HepG2 (cell line): ENCODE data around the gene STUB1. TPM values are rescaled to one million over a fixed set of nuclear protein-coding genes. Genes with fewer than 3 reads are reported as not detected.

ENCODE experiments used
- ATAC-seq: fragments of 200-7000 bp; cut with Tn5 transposase; 3 replicates; pipeline ENCODE4 v1.9.1; 2020; ENCODE audit warnings: mild to moderate bottlenecking, moderate library complexity
- BruUV-seq: library from RNA; stranded (reverse); fragments of 400-500 nt; replicated peaks from 2 replicates; lab custom pipeline; 2021; lab: Mats Ljungman, UMichigan
- CTCF ChIA-PET: fragments of 300-600 bp; formaldehyde crosslinking; extraction: SDS; loops from one replicate; lab custom pipeline; 2021; ENCODE audit warnings: low total read pairs, inconsistent platforms, low intra/inter-chr PET ratio; lab: Yijun Ruan, JAX
- POLR2A ChIA-PET: fragments of 350-600 bp; sonication (Branson Sonifier 250); formaldehyde crosslinking; loops from one replicate; lab custom pipeline; 2020; ENCODE audit warnings: antibody characterized with exemption, inconsistent platforms; lab: Yijun Ruan, JAX
- DNase-seq: peaks from one replicate; pipeline ENCODE4 v3.0.0-alpha.2; 2015; ENCODE audit warnings: low spot score
- FAIRE-seq: peaks from 3 replicates; lab custom pipeline; 2011; peaks lifted over from hg19 to GRCh38; lab: Jason Lieb, UNC
- H2AFZ ChIP-seq: one replicate; pipeline ENCODE4 v1.6.1; 2011; ENCODE audit warnings: low read length, inconsistent platforms
- H3K27ac ChIP-seq: fragments of 300-600 bp; 3 replicates; pipeline ENCODE4 v1.8.0; 2011; ENCODE audit warnings: mixed run types, mild to moderate bottlenecking, mixed read lengths, low read length, inconsistent platforms; ENCODE audit not compliant: insufficient read depth; ENCODE audit errors: extremely low read length
- H3K27me3 ChIP-seq, 2 experiments: fragments of 200-600 bp in 1 of 2; 2 replicates in 1 of 2; 3 replicates in 1 of 2; pipeline versions ENCODE4 v1.6.0 to v1.8.0; 2011; ENCODE audit warnings: low read length in 2 of 2, mild to moderate bottlenecking in 2 of 2, moderate library complexity in 2 of 2, inconsistent platforms in 1 of 2; ENCODE audit not compliant: insufficient read depth in 2 of 2, control insufficient read depth in 1 of 2
- H3K36me3 ChIP-seq, 2 experiments: fragments of 200-600 bp in 1 of 2; replicated peaks in 1 of 2; 2 replicates in 1 of 2; 3 replicates in 1 of 2; pipeline versions ENCODE4 v1.5.1 to v1.8.0; 2011; ENCODE audit warnings: low read length in 2 of 2, inconsistent platforms in 1 of 2; ENCODE audit not compliant: insufficient read depth in 2 of 2, control insufficient read depth in 1 of 2
- H3K4me1 ChIP-seq: 2 replicates; pipeline ENCODE4 v1.5.1; 2012; ENCODE audit warnings: low read length, inconsistent platforms; ENCODE audit not compliant: insufficient read depth
- H3K4me2 ChIP-seq: 2 replicates; pipeline ENCODE4 v1.6.0; 2011; ENCODE audit warnings: low read depth, low read length, inconsistent platforms
- H3K4me3 ChIP-seq, 3 experiments: fragments of 200-600 bp in 1 of 3; sonication (generic), shearing (Covaris generic) in 1 of 3; replicated peaks in 1 of 3; 2 replicates each; pipeline ENCODE4 v1.5.1; 2011 to 2016; ENCODE audit warnings: low read length in 3 of 3, inconsistent platforms in 2 of 3, low read depth in 2 of 3, mild to moderate bottlenecking in 2 of 3, control low read depth in 1 of 3, mixed read lengths in 1 of 3; ENCODE audit not compliant: insufficient read depth in 1 of 3
- H3K79me2 ChIP-seq: one replicate; pipeline ENCODE4 v1.6.1; 2011; ENCODE audit warnings: low read length, inconsistent platforms; ENCODE audit not compliant: insufficient read depth
- H3K9ac ChIP-seq: 2 replicates; pipeline ENCODE4 v1.6.0; 2011; ENCODE audit warnings: mild to moderate bottlenecking, low read depth, low read length, inconsistent platforms; ENCODE audit not compliant: insufficient read depth
- H3K9me3 ChIP-seq: 2 replicates; pipeline ENCODE4 v1.5.1; 2012; ENCODE audit warnings: mild to moderate bottlenecking, low read length
- H4K20me1 ChIP-seq: 2 replicates; pipeline ENCODE4 v1.6.0; 2011; ENCODE audit warnings: inconsistent platforms, mild to moderate bottlenecking, low read length, moderate library complexity; ENCODE audit not compliant: insufficient read depth
- CBX1 ChIP-seq: IDR thresholded peaks from one replicate; pipeline ENCODE4 v1.6.1; 2016; ENCODE audit warnings: antibody characterized with exemption, low read depth
- DMTF1 ChIP-seq: sonication (generic); formaldehyde crosslinking; IDR thresholded peaks from 2 replicates; pipeline ENCODE4 v1.4.0; 2020; ENCODE audit warnings: mild to moderate bottlenecking, missing genetic modification reagents
- FOXK2 ChIP-seq: fragments of 450-650 bp; IDR thresholded peaks from 2 replicates; pipeline ENCODE4 v1.6.1; 2016
- HHEX ChIP-seq: IDR thresholded peaks from 2 replicates; pipeline ENCODE4 v1.6.1; 2016; ENCODE audit warnings: control low read depth
- IRX3 ChIP-seq: sonication (generic); formaldehyde crosslinking; IDR thresholded peaks from 2 replicates; pipeline ENCODE4 v1.8.1; 2023; ENCODE audit warnings: mild to moderate bottlenecking, low read depth, missing genetic modification reagents, borderline replicate concordance
- KDM3A ChIP-seq: IDR thresholded peaks from 2 replicates; pipeline ENCODE4 v1.6.1; 2018; ENCODE audit warnings: low read depth, missing compliant biosample characterization
- MAZ ChIP-seq, 2 experiments: sonication (generic) in 1 of 2; formaldehyde crosslinking in 1 of 2; IDR thresholded peaks; 2 replicates each; pipeline versions ENCODE4 v1.5.0 to v1.6.1; 2012 to 2020; ENCODE audit warnings: low read depth in 2 of 2, mild to moderate bottlenecking in 2 of 2, borderline replicate concordance in 1 of 2, improper control_type of control experiment in 1 of 2, low read length in 1 of 2, missing genetic modification reagents in 1 of 2, moderate library complexity in 1 of 2
- MIER3 ChIP-seq: IDR thresholded peaks from 2 replicates; pipeline ENCODE4 v1.6.1; 2016; ENCODE audit warnings: missing compliant biosample characterization, borderline replicate concordance
- MTERF4 ChIP-seq: sonication (generic); formaldehyde crosslinking; IDR thresholded peaks from 2 replicates; pipeline ENCODE4 v1.8.0; 2023; ENCODE audit warnings: mild to moderate bottlenecking, missing genetic modification reagents
- PBX3 ChIP-seq: sonication (generic); formaldehyde crosslinking; IDR thresholded peaks from 2 replicates; pipeline ENCODE4 v1.8.1; 2023; ENCODE audit warnings: missing genetic modification reagents, inconsistent platforms, borderline replicate concordance
- RBAK ChIP-seq: sonication (generic); formaldehyde crosslinking; IDR thresholded peaks from 2 replicates; pipeline ENCODE4 v1.5.1; 2020; ENCODE audit warnings: mild to moderate bottlenecking, missing genetic modification reagents
- SNAPC5 ChIP-seq: sonication (generic); formaldehyde crosslinking; IDR thresholded peaks from 2 replicates; pipeline ENCODE4 v1.8.1; 2023; ENCODE audit warnings: mild to moderate bottlenecking, missing genetic modification reagents, borderline replicate concordance
- THYN1 ChIP-seq: sonication (generic); formaldehyde crosslinking; IDR thresholded peaks from 2 replicates; pipeline ENCODE4 v1.8.1; 2023; ENCODE audit warnings: low read depth, mild to moderate bottlenecking, moderate library complexity, missing genetic modification reagents, borderline replicate concordance
- U2AF2 ChIP-seq: fragments of 200-400 bp; formaldehyde crosslinking; IDR thresholded peaks from 2 replicates; pipeline ENCODE4 v1.6.1; 2017; ENCODE audit warnings: low read depth, mild to moderate bottlenecking, low read length
- ZBTB1 ChIP-seq: sonication (generic); formaldehyde crosslinking; IDR thresholded peaks from 2 replicates; pipeline ENCODE4 v1.4.0; 2020; ENCODE audit warnings: missing genetic modification reagents, borderline replicate concordance
- ZNF235 ChIP-seq: sonication (generic); formaldehyde crosslinking; IDR thresholded peaks from 2 replicates; pipeline ENCODE4 v1.8.1; 2023; ENCODE audit warnings: mild to moderate bottlenecking, missing genetic modification reagents, borderline replicate concordance
- ZNF282 ChIP-seq: fragments of 450-650 bp; IDR thresholded peaks from 2 replicates; pipeline ENCODE4 v1.6.1; 2018; ENCODE audit not compliant: partially characterized antibody
- ZNF576 ChIP-seq: sonication (generic); formaldehyde crosslinking; IDR thresholded peaks from 2 replicates; pipeline ENCODE4 v1.4.0; 2020; ENCODE audit warnings: mild to moderate bottlenecking, missing genetic modification reagents
- WGBS: methylation state at CpG from one replicate; pipeline ENCODE4 v1.1.6; 2017; ENCODE audit warnings: low lambda C conversion rate; 5-methylcytosine and 5-hydroxymethylcytosine counted together
- in situ Hi-C: cut with HindIII; loops from 2 replicates; pipeline ENCODE4 v1.10.0; 2017; ENCODE audit warnings: low pct_unique_long_range_greater_than_20kb; ENCODE audit not compliant: extremely low pct_ligation_motif_present
- intact Hi-C: fragments of 100-400 bp; cut with micrococcal nuclease; formaldehyde crosslinking; loops from one replicate; pipeline ENCODE4 v1.10.0; 2022; ENCODE audit not compliant: unreplicated experiment
- polyA plus RNA-seq, 8 experiments: library from polyadenylated mRNA; depleted of rRNA in 3 of 8; stranded (reverse) in 7 of 8; unstranded in 1 of 8; fragments of >200 nt; fragmentation: Illumina TruSeq in 4 of 8; extraction: Trizol in 4 of 8; gene quantifications; 2 replicates each; pipeline versions ENCODE4 v1.2.1 to v1.2.3, GENCODE V29; 2011 to 2016; ENCODE audit warnings: low read depth in 4 of 8, missing spikeins in 1 of 8, mixed read lengths in 1 of 8; ENCODE audit not compliant: insufficient read depth in 1 of 8
- total RNA-seq, 5 experiments: library from RNA; depleted of rRNA; stranded (reverse); fragments of >200 nt; fragmentation: Illumina TruSeq; extraction: Trizol; gene quantifications; 2 replicates each; pipeline ENCODE4 v1.2.3, GENCODE V29; 2016; ENCODE audit warnings: low read depth in 1 of 5

STUB1 gene
- total and polyA plus RNA-seq, 2 of the 13 experiments (the other 11 are each of a cell fraction or from before 2014, with no cell fraction given) = 52.9 to 78.2 TPM

- CTCF ChIA-PET = no interaction called here
- TF ChIP-seq KDM3A (CRISPR knock-in tag) = no peak; the same call in 1 of the 2 replicates
- TF ChIP-seq MTERF4 (CRISPR knock-in tag) = no peak
- TF ChIP-seq FOXK2 = no peak
- TF ChIP-seq IRX3 (CRISPR knock-in tag) = no peak
- TF ChIP-seq ZBTB1 = no peak
- TF ChIP-seq PBX3 (CRISPR knock-in tag) = no peak
- no peak for TF ChIP-seq THYN1 (CRISPR knock-in tag)
- 0 out of 2 replicates have a peak, but pooled peaks have one; percentile 52 for TF ChIP-seq ZNF235 (CRISPR knock-in tag)
- TF ChIP-seq MAZ (IDR thresholded peaks at IDR 0.05; ENCODE audit: borderline replicate concordance, low read depth, low read length) = peak; percentile 68; the same call in 1 of the 2 replicates
- TF ChIP-seq MAZ (CRISPR knock-in tag; IDR thresholded peaks at IDR 0.05; ENCODE audit: low read depth) = 0 out of 2 replicates have a peak, but pooled peaks have one; percentile 40
- no peak for TF ChIP-seq HHEX (CRISPR knock-in tag)
- no peak for TF ChIP-seq SNAPC5 (CRISPR knock-in tag)
- peak; percentile 78 for TF ChIP-seq CBX1
- TF ChIP-seq U2AF2 = no peak
- 0 out of 2 replicates have a peak, but pooled peaks have one; percentile 47 for TF ChIP-seq MIER3
- TF ChIP-seq ZNF282 = no peak
- TF ChIP-seq ZNF576 (CRISPR knock-in tag) = peak; percentile 66; the same call in 1 of the 2 replicates
- TF ChIP-seq RBAK (CRISPR knock-in tag) = no peak
- no peak for TF ChIP-seq DMTF1
Measured at GRCh38 chr16:641326-642188, 38.7 kb upstream of the STUB1 start, which contains the start of gene MCRIP2. Gene MCRIP2 (plus strand): TSS chr16:641828. CDS start chr16:641992, 164 bp downstream.

More at GRCh38 chr16:641326-642188, 38.7 kb upstream of the STUB1 start, which contains the start of gene MCRIP2:
- H3K4me1 ChIP-seq = peaks cover 63% of the 10 kb centered on the region
- H4K20me1 ChIP-seq = peaks cover 4% of the 10 kb centered on the region; the same call in 1 of the 2 replicates
- no peak for FAIRE-seq
- no peaks in the 10 kb centered on the region for H3K9me3 ChIP-seq
- intact Hi-C loops (loop anchor here (10.0 kb wide), 1 partner anchor 57 kb away; no protein-coding TSS in a partner anchor), in situ Hi-C loops (no loop called here)
- H3K4me2 ChIP-seq = peak within 1 kb of the TSS; percentile 98
- no peaks in the 10 kb centered on the region for H3K27me3 ChIP-seq
- H3K79me2 ChIP-seq = peaks cover 23% of the 10 kb centered on the region
- peak within 1 kb of the TSS; percentile 94 for H3K9ac ChIP-seq
- no TSS peak for BruUV-seq
- no peak within 1 kb of the TSS for H2AFZ ChIP-seq
- H3K36me3 ChIP-seq = no peaks in the 10 kb centered on the region
- peak within 1 kb of the TSS; percentile 59 to 89 (median 82) for H3K4me3 ChIP-seq
- ATAC-seq = peak; percentile 55
- POLR2A ChIA-PET = interaction anchor here (0.6 to 1.0 kb wide), 3 partner anchors 34 to 54 kb away, joined by 3 read pairs; partner anchors contain the start of gene RHBDL1
- no CpG with 5 or more reads among the region's 81 CpGs for WGBS
- H3K27ac ChIP-seq = peak within 1 kb of the TSS; percentile 94
- peak; percentile 76 for DNase-seq
